NCI-H1694 (cell line): ENCODE data around the gene STX10.
"Not testable (repeated sequence)": the region's sequence is repeated elsewhere in the genome, so short reads cannot be mapped to it uniquely, and the experiment has no call there.

ENCODE experiments used
- DNase-seq: peaks from one replicate; lab custom pipeline; 2025; lab: John Stamatoyannopoulos, UW

The STX10 gene

GRCh38 chr19:13164343-13165161, 14.4 kb upstream of the STX10 start:
- DNase-seq: no peak

GRCh38 chr19:13163609-13164342, 13.6 kb upstream of the STX10 start:
- no peak for DNase-seq

GRCh38 chr19:13162724-13163608, 12.8 kb upstream of the STX10 start:
- DNase-seq: peak; percentile 74

- no peak for DNase-seq
These were observed 10.4 kb upstream of the STX10 start for GRCh38 chr19:13160557-13160956.

GRCh38 chr19:13159713-13160112, 9.5 kb upstream of the STX10 start:
- DNase-seq: no peak

- no peak for DNase-seq
These were observed 5.5 kb upstream of the STX10 start for GRCh38 chr19:13155472-13156359.

GRCh38 chr19:13154911-13155471, 4.8 kb upstream of the STX10 start:
- no peak for DNase-seq

GRCh38 chr19:13154241-13154778, 4.1 kb upstream of the STX10 start:
- DNase-seq: no peak

GRCh38 chr19:13153569-13154240, 3.5 kb upstream of the STX10 start:
- DNase-seq: no peak

GRCh38 chr19:13152974-13153568, 2.9 kb upstream of the STX10 start:
- no peak for DNase-seq

- peak; percentile 76 for DNase-seq
These were observed 2.3 kb upstream of the STX10 start for GRCh38 chr19:13152356-13152973.

- DNase-seq: peak; percentile 88
These were observed 1.6 kb upstream of the STX10 start for GRCh38 chr19:13151605-13152355.

- no peak for DNase-seq
These were observed 893 bp upstream of the STX10 start for GRCh38 chr19:13150931-13151604.

- no peak for DNase-seq
These were observed 468 bp downstream of the STX10 start for GRCh38 chr19:13149628-13150186.

- not testable (repeated sequence) for DNase-seq
These were observed 975 bp downstream of the STX10 start for GRCh38 chr19:13149173-13149627.

- DNase-seq: no peak
These were observed 3.2 kb downstream of the STX10 start for GRCh38 chr19:13146763-13147563.
